ENCODE measurements around the gene SMAD6.

GRCh38 chr15:66789029-66790025 lies 87.3 kb downstream of the SMAD6 start:
- TF ChIP-seq CTCF (IDR thresholded peaks at IDR 0.05), result peak in 4 of 6 experiments; percentile 32 to 52 (median 48)
- no peak for TF ChIP-seq POLR2A (IDR thresholded peaks at IDR 0.05)
